Neural crest cell (in vitro differentiated cells): ENCODE measurements around the gene LY9. TPM values are rescaled to one million over a fixed set of nuclear protein-coding genes. Genes with fewer than 3 reads are reported as not detected.
A peak's percentile ranks its signal among the peaks of the same experiment; 100 is the strongest.

Experiments
- DNase-seq: peaks from one replicate; pipeline ENCODE4 v3.0.0; 2021; ENCODE audit warnings: low read depth, mixed read lengths, low spot score
- H3K27ac Mint-ChIP-seq: one replicate; pipeline ENCODE4 v1.8.0; 2021; ENCODE audit warnings: mild to moderate bottlenecking, mixed read lengths; ENCODE audit not compliant: unreplicated experiment
- H3K27me3 Mint-ChIP-seq: 2 replicates; pipeline ENCODE4 v1.8.0; 2021; ENCODE audit warnings: low read depth, mild to moderate bottlenecking, mixed read lengths
- H3K36me3 Mint-ChIP-seq: 2 replicates; pipeline ENCODE4 v1.8.0; 2021; ENCODE audit warnings: low read depth, mild to moderate bottlenecking, mixed read lengths
- H3K4me1 Mint-ChIP-seq: 2 replicates; pipeline ENCODE4 v1.8.0; 2021; ENCODE audit warnings: mixed read lengths
- H3K4me3 Mint-ChIP-seq: one replicate; pipeline ENCODE4 v1.8.0; 2021; ENCODE audit warnings: mild to moderate bottlenecking, mixed read lengths
- H3K9me3 Mint-ChIP-seq: 2 replicates; pipeline ENCODE4 v1.8.0; 2021; ENCODE audit warnings: mixed read lengths
- CTCF ChIP-seq: fragments of 200-600 bp; sonication (generic); conservative IDR thresholded peaks from 2 replicates; pipeline ENCODE4 v1.5.0; 2021; ENCODE audit warnings: antibody characterized with exemption, mild to moderate bottlenecking
- total RNA-seq: library from RNA; stranded (reverse); gene quantifications from 2 replicates; pipeline ENCODE4 v1.2.1, GENCODE V29; 2021

The LY9 gene
- total RNA-seq, 1 donor from 2014 or later = not detected

DNA sequence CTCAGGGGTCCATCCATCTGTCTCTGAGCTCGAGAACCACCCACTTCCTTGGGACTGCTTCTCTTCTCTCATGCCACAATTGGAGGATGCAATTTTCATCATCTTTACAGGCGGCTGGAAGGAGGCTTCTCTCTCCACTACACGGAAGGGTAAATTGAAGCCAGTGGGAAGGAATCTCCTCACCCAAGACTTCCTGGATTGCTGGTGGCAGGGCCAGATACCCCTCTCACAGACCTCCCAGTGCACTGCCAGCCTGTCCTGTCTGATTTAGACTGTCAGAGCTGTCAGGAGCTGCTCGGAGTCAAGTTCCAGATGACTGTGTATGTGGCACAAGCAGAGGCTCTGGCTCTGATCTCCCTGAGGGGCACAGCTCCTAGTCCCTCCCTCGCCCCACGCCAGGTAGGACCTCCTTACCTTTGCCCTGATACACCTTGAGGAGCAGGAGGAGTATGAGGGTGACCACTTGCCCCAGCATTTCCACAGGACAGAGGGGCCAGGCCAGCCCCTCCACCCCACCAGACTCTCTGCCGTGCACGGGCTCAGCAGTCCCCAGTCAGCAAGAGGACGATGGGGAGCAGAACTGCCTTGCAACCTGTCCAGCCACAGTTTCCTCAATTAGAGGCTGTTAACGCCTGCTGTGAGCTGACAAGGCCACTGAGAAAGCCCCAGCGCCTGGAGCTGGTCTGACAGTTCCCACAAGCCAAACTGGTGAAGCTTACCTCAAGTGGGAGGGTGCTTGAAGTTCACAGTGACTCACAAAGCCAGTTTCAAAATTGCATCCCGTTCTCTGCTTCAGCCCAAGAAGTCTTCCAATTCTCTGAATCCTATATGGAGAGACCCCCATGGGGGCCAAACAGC is 66.5 kb downstream of the LY9 start, which contains the start of gene CD244:
CD244 (minus strand) TSS at position 685 of the 858 bp plus-strand sequence; CDS start at position 475, 210 bp downstream.
- peaks cover 6% of the 10 kb centered on the region for H3K4me1 Mint-ChIP-seq
- peak within 1 kb of the TSS; percentile 93 for H3K27ac Mint-ChIP-seq
- H3K9me3 Mint-ChIP-seq = no peaks in the 10 kb centered on the region
- TF ChIP-seq CTCF = no peak
- no peaks in the 10 kb centered on the region for H3K36me3 Mint-ChIP-seq
- no peaks in the 10 kb centered on the region for H3K27me3 Mint-ChIP-seq
- DNase-seq = no peak
- no peak within 1 kb of the TSS for H3K4me3 Mint-ChIP-seq

DNA sequence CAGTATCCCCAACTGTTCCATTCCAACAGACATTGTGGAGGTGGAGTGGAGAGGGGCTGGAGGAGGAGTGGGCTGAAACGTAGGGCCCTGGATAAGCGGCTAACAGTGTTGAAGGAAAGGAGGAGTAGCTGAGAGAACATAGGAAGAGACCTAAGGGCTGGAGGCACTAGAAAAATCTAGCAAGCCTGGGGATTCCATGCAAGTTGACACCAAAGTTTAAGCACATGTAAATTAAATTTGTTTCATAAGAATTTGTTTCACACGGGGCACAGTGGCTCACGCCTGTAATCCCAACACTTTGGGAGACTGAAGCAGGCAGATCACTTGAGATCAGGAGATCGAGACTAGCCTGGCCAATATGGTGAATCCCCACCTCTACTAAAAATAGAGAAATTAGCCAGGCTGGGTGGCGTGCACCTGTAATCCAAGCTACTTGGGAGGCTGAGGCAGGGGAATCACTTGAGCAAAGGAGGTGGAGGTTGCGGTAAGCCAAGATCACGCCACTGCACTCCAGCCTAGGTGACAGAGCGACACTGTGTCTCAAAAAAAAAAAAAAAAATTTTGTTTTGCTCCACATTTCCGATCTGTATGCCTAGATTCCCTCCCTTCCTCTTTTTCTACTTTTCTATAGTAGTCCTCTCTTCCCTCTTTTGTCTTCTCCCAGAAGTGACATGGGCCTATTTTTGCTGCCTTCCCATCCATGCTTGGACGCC is 67.2 kb downstream of the LY9 start:
- peaks cover 6% of the 10 kb centered on the region for H3K4me1 Mint-ChIP-seq
- H3K36me3 Mint-ChIP-seq = no peaks in the 10 kb centered on the region
- H3K27me3 Mint-ChIP-seq = no peaks in the 10 kb centered on the region
- no peaks in the 10 kb centered on the region for H3K9me3 Mint-ChIP-seq
- peak overlapping the region; percentile 93 for H3K27ac Mint-ChIP-seq
- H3K4me3 Mint-ChIP-seq = no peak overlapping the region
- TF ChIP-seq CTCF = no peak
- no peak for DNase-seq

- TF ChIP-seq CTCF = no peak
- Mint-ChIP-seq H3K27me3 (no peaks in the 10 kb centered on the region), H3K4me1 (peaks cover 6% of the 10 kb centered on the region), H3K9me3 (no peaks in the 10 kb centered on the region), H3K27ac (no peak overlapping the region), H3K36me3 (no peaks in the 10 kb centered on the region), H3K4me3 (no peak overlapping the region)
- no peak for DNase-seq
Measured at GRCh38 chr1:160863774-160864131, 67.8 kb downstream of the LY9 start.

DNA sequence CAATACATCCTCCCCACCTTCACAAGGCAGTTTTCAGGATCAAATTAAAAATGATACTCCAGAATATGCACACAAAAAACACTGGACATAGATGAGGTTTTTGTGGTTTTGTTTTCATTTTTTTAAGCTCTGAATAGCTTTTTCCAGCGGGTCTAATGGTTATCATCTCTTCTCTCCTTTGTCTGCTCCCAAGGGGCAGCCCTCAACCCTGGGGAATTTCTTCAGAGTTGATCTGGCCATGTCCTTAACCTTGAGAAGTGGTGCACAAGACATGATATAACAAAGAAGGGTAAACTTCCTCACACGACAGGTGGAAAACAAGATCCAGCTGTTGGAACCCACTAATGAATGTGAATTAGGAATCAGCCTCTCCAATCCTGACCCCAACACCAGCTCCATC is 68.2 kb downstream of the LY9 start:
- Mint-ChIP-seq H3K36me3 (no peaks in the 10 kb centered on the region), H3K9me3 (no peaks in the 10 kb centered on the region), H3K4me1 (peaks cover 6% of the 10 kb centered on the region), H3K4me3 (no peak overlapping the region), H3K27me3 (peaks cover under 1% of the 10 kb centered on the region), H3K27ac (no peak overlapping the region)
- TF ChIP-seq CTCF = no peak
- DNase-seq = no peak

- Mint-ChIP-seq H3K27me3 (peaks cover 6% of the 10 kb centered on the region), H3K27ac (no peak overlapping the region), H3K4me1 (peaks cover 6% of the 10 kb centered on the region), H3K36me3 (no peaks in the 10 kb centered on the region), H3K9me3 (no peaks in the 10 kb centered on the region), H3K4me3 (no peak overlapping the region)
- DNase-seq = no peak
- TF ChIP-seq CTCF = no peak
Measured at GRCh38 chr1:160865337-160865736, 69.4 kb downstream of the LY9 start.
